GM20000 (cell line): Measurements from ENCODE around the gene MERTK.

ENCODE experiments used
- DNase-seq: peaks from one replicate; pipeline ENCODE4 v3.0.0; 2012; ENCODE audit warnings: low spot score
- TF ChIP-seq, protein P1 (sequence below): IDR thresholded peaks from 2 replicates; pipeline ENCODE4 v1.5.1; 2012; ENCODE audit warnings: mild to moderate bottlenecking, control low read depth; ENCODE audit errors: extremely low read depth, missing control alignments

MERTK gene

DNA sequence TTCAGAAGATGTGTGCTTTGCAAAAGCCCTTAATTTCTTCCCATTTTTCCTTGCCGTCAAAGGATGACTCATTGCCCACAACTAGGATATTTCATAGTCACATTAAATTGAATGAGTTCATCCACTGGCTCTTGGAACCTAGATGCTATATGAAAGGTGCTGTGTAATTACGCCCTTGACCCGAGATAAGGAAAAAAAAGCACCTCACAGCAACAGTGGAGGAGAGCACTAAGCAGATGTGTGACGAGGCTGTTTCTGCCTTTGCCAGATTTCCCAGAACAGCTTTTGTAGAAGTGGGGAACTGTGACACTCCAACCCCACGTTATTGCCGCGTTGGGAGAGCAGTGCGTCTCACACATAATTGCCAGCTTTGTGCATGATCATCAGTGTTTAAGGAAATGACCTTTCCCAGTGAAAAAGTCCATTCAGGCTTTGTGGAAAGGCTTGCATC is 123.4 kb downstream of the MERTK start:
- no peak for DNase-seq
- TF ChIP-seq, protein P1, sequence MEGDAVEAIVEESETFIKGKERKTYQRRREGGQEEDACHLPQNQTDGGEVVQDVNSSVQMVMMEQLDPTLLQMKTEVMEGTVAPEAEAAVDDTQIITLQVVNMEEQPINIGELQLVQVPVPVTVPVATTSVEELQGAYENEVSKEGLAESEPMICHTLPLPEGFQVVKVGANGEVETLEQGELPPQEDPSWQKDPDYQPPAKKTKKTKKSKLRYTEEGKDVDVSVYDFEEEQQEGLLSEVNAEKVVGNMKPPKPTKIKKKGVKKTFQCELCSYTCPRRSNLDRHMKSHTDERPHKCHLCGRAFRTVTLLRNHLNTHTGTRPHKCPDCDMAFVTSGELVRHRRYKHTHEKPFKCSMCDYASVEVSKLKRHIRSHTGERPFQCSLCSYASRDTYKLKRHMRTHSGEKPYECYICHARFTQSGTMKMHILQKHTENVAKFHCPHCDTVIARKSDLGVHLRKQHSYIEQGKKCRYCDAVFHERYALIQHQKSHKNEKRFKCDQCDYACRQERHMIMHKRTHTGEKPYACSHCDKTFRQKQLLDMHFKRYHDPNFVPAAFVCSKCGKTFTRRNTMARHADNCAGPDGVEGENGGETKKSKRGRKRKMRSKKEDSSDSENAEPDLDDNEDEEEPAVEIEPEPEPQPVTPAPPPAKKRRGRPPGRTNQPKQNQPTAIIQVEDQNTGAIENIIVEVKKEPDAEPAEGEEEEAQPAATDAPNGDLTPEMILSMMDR = no peak

DNA sequence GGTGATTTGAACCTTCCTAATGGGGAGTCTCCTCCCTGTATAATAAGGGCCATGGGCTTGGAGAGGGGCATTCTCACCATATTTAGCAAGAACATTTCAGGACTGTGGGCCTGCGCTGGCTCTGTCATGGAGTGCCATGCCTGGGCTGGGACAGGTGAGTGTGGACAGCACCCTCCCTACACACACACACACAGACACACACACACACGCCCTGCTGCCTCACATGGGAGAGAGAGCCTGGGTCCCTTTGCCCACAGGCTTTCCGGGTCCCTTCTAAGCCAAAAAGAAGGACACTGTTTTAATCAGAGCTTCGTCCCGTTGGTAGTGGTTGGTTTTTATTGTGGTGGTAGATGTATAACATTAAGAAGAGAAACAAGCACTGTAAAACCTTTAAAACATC is 125.3 kb downstream of the MERTK start:
- DNase-seq = no peak
- TF ChIP-seq, protein P1 = no peak

- TF ChIP-seq, protein P1 = no peak
These were observed 125.8 kb downstream of the MERTK start for GRCh38 chr2:112024231-112024630.

GRCh38 chr2:112024896-112025491 is 126.6 kb downstream of the MERTK start:
- TF ChIP-seq, protein P1 = no peak
- no peak for DNase-seq

More at GRCh38 chr2:112024231-112024630, 125.8 kb downstream of the MERTK start:
- DNase-seq = no peak

- TF ChIP-seq, protein P1 = no peak
- no peak for DNase-seq
These were observed 128.1 kb downstream of the MERTK start for GRCh38 chr2:112026509-112026908.

DNA sequence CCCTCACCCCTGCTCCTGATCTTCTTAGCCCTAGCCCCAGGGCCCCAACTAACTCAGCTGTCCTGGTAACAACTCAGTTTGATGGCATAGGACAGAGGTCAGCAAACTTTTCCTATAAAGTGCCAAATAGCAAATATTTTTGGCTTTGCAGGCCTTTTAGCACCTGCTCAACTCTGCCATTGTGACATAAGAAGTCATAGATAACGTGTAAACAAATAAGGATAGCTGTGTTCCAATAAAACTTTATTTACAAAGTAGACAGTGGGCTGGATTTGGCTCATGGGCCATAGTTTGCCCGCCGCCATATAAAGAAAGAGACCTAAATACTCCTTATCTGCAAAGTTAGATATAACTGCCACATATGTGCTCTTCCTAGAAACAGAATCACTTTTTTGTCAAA is 129.4 kb downstream of the MERTK start:
- TF ChIP-seq, protein P1 = no peak

DNA sequence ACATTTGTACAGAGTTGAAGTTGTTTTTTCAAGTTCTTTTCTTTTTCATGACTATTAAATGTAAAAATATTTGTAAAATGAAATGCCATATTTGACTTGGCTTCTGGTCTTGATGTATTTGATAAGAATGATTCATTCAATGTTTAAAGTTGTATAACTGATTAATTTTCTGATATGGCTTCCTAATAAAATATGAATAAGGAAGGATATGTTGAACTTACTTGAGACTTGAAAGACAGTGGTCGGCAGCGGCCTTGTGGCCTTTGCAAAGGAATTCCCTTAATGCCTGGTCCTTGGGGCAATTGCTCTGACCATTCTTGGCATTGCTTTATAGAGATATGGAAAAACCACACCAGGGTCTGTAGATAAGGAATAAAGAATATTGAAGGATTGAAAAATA is 130.8 kb downstream of the MERTK start:
- no peak for DNase-seq
- TF ChIP-seq, protein P1 = no peak

More for the DNA sequence above, 129.4 kb downstream of the MERTK start:
- DNase-seq = no peak
